Activated T-helper 1 cell treated with anti-CD3 and anti-CD28 coated beads, Interleukin-12 subunit alpha, Interleukin-12 subunit beta, Interleukin-2, Interleukin-4 antibody, amounts not matched to agents 30 ng/mL and 10 ng/mL and 1 ng/mL, durations not matched to agents 14 hours and 24 hours and 36 hours (primary cell): ENCODE data around the gene NKX2-4. TPM values are rescaled to one million over a fixed set of nuclear protein-coding genes. Genes with fewer than 3 reads are reported as not detected.

ENCODE experiments used
- total RNA-seq: library from RNA; stranded (reverse); gene quantifications from 2 replicates; pipeline ENCODE4 v1.2.3, GENCODE V29; 2022

The NKX2-4 gene
- total RNA-seq, 1 donor from 2014 or later = not detected

Other genes starting within 250 kb of the NKX2-4 start
- 92.1 and 94.0 TPM in 2 replicates for gene XRN2, start 94.2 kb downstream of the NKX2-4 start, total RNA-seq
- not detected in 2 replicates for gene NKX2-2, start 116.5 kb upstream of the NKX2-4 start, total RNA-seq